T-helper 1 cell treated with Interleukin-12 subunit alpha and Interleukin-12 subunit beta and Interleukin-4 antibody, amounts not matched to agents 30 ng/mL and 1 ng/mL, for 36 hours (primary cell): Measurements from ENCODE around the gene FRMD4A. TPM values are rescaled to one million over a fixed set of nuclear protein-coding genes. Genes with fewer than 3 reads are reported as not detected.

Source experiments
- intact Hi-C: fragments of 100-400 bp; cut with micrococcal nuclease; formaldehyde crosslinking; loops from one replicate; pipeline ENCODE4 v1.15.1; 2024
- total RNA-seq: library from RNA; stranded (reverse); gene quantifications from 2 replicates; pipeline ENCODE4 v1.2.3, GENCODE V29; 2022

The FRMD4A gene
- total RNA-seq, 1 donor from 2014 or later, result 0.02 TPM

DNA sequence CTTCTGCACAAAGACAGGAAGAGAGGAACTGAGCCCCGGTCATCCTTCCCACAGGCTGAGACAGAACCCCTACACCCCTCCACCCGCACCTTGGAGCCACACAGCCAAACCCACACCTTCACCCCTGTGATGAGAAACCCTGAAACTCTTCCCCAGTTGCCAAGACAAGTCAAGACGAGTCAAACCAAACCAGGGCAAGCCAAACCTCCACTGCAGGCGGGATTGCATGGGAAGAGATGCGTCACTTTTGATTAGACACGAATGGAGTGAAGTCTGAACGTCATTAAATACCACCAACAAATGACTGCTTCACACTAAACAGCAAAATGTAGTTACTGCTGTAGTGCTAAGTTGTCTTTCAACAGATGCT is 670.2 kb downstream of the FRMD4A start:
- intact Hi-C loops, result loop anchor here (1.0 to 5.0 kb wide), 3 partner anchors 74 to 527 kb away; partner anchors contain the start of gene PRPF18

DNA sequence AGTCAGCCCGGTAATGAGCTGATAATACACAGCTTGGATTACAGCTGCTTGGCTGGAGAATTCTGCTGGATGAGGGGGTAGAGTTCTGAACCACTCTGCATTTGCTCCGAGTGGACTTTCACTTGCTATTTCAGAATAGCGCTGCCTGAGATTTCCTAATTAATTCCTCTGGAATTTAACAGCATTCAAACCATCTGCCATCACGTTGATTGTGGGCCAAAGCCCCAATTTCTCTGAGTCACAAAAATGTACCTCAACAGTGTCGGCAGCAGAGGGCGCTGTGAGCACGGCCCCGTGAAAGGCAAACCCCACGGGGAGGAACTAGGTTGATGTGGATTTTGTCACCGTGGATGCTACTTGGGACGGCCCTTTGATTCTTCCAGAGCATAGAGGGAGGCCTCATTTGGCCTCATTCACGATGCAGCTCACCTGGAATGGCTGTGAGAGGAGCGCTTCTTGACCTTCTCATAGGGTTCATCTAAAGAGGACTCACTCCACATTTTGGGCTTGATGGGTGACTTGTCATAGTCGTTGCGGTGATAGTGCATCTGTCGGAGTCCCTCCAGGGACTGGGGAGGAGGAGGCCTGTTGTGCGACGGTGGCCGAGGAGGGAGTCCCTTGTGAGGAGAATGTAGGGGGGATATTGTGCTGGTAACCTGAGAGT is 670.7 kb downstream of the FRMD4A start:
- intact Hi-C loops, result loop anchor here (1.0 to 5.0 kb wide), 3 partner anchors 73 to 527 kb away; partner anchors contain the start of gene PRPF18

DNA sequence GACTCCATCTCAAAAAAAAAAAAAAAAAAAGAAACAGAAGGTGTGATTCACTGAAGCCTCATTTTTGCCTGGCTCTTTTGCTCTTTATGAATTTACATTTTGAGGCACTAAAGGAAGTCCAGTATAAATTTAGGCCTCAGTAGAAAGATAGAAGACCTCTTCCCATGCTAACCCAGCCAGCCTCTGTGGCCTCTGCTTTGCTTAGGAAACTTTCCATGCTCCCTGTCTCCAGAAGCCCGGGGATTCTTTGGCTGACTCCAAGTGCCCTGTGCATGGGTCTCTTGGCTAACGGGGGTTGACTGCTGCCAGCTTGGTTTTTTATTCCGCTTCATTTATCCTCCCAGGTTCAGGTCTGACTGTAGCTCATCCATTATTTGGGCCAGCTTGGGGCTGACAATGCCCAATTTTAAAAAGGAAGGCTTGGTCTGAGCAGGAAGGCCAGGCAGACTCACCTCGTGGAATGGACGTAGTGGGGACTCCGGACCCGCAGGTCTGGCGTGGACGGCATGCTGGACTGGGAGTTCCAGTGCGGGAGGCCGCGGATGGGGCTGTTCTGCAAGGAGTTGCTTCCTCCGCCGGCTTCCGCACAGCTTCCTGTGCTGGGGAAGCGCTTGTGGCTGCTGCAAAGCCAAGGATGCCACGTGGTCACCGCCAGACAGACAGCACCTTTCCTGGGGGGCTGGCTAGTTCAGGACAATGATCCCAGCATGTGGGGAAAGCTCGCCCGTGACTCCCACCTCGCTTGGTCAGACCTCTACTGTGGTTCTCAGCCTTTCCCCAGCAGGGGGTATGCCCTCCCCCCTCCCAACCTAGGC is 671.6 kb downstream of the FRMD4A start:
- intact Hi-C loops, result no loop called here

DNA sequence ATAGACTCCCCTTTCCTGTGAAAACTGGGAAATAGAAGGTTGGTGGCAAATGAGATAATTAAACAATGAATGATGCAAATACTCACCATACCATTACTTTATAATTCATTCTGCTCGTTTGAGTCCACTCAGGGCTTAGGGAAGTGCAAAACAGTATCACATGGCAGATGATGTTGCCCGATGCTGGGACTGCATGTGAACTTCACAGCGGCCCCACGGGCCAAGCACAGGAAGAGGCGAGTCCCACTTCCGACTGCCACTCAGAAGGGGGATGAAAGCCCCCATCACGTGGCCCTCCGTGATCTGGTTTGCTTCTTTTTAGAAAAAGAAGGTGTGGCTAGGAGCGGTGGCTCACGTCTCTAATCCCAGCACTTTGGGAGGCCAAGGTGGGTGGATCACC is 672.5 kb downstream of the FRMD4A start:
- intact Hi-C loops, result no loop called here

DNA sequence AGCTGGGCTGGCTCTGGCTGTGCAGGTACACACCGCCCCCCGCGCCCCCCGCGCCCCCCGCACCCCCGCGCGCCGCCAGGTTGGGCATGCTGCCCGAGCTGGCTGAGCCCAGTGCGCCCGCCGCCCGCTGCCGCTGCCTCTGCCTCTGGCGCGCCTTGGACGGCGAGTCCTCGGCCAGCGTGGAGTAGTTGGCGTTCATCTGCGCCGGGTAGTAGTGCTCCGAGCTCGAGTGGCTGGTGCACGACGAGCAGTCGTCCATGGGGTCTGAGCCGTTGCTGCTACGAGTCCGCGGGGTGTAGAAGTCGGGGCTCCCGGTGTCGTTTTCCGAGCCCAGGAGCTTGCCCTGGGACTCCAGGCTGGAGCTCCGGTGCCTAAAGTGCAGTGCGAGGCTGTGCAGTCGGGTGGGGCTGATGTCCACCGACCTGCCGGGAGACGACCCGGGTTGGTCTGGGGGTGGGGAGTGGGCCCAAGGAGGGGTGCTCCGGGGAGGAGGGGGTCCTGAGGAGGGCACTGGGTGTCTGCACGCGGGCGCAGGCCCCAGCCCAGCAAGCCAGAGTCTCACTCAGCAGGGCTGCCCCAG is 673.5 kb downstream of the FRMD4A start:
- intact Hi-C loops, result no loop called here

- intact Hi-C loops, result no loop called here
Observed at GRCh38 chr10:13656337-13657100, 674.2 kb downstream of the FRMD4A start.

DNA sequence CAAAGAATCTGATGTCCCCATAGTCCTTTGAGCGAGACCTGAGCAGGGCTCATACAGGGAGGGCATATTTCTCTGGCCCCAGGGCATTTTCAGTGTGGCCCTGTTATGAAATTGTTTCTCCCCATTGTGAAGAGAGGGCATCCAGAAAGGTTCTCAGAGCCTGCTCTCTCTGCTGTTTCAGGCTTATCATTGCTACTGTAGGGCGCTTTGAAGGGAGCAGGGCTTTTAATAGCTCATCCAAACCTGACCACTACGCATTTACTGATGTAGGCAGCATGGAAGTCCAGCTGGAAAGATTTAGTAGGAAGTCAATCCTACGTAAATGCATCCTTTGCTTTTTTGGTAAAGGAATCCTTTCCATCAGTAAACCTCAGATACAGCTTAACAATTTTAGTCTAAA is 675.9 kb downstream of the FRMD4A start:
- intact Hi-C loops, result no loop called here

GRCh38 chr10:13654118-13654830 is 676.5 kb downstream of the FRMD4A start:
- intact Hi-C loops, result no loop called here

- intact Hi-C loops, result no loop called here
Observed at GRCh38 chr10:13652860-13653259, 677.9 kb downstream of the FRMD4A start.

DNA sequence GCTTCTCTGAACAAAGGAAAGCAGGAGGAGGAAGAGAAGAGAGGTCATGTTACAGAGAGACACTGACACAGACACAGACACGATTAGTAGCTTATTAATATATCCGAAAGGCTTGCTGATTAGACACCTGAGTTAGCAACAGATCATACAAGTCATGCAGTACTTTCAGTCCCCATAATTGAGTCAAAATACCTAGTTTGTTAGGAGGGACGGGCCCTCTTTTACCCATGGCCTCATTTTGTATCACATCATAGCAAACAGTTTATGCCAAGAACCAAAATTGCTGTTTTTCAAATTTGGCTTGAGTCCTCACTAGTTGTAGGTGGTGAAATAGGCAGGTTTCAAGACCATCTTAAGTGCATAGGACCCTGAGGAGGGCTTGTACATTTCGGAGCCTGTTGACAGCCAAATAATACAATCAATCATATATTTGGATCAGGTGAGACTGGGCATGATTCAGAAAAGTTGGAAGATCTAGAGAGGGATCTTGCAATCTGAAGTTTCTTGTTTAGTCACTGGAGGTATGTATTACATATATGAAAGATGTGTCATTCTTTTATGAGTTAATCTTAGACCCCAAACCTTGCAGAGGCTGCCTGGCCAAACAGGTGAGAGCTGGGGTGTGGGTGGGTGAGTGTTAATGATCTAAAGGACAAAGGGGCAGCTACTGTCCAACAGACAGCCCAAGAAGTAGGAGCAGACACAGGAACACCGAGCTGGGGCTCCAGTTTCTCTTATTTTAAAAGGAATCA is 678.6 kb downstream of the FRMD4A start:
- intact Hi-C loops, result no loop called here

- intact Hi-C loops, result no loop called here
Observed at GRCh38 chr10:13650961-13651360, 679.8 kb downstream of the FRMD4A start.

GRCh38 chr10:13649844-13650520 is 680.7 kb downstream of the FRMD4A start:
- intact Hi-C loops, result no loop called here

DNA sequence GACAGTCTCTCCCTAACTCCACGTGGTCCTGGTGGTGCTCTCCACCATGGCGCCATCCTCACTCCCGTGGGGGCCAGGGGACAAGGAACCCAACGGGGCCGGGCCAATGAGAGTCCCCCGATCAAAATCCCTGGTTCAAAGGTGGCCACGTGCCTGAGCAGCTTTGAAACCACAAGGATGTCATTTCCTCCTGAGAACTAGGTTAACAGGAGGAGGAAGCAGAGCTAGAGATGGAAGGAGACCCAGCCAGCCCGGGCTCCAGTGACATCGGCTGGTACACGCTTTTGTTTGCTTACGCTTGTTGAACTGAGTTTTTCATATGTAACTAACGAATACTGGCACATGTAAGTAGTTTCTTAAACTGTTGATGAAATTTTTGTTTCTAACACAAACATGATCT is 682.3 kb downstream of the FRMD4A start:
- intact Hi-C loops, result no loop called here

GRCh38 chr10:13644866-13645265 is 685.9 kb downstream of the FRMD4A start:
- intact Hi-C loops, result no loop called here

DNA sequence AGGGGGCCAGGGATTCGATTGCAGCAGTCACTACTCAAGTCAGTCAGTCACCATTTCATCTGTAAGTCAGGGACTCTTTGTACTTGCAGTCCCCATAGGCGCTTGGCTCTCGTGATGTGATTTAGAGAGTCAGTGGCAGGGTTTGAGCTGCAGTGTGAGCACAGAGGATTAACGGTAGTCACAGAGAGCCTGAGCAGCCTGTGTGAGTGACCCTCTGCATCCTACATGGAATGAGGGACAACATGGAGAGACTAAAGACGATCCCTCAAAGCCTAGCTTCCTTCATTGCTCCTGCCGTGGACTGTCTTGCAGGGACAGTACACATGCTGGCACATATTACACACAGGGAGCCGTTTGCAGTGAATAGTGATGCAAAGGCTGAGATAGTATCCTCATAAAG is 687.7 kb downstream of the FRMD4A start:
- intact Hi-C loops, result no loop called here

GRCh38 chr10:13642293-13642692 is 688.4 kb downstream of the FRMD4A start:
- intact Hi-C loops, result no loop called here

GRCh38 chr10:13637894-13638293 is 692.8 kb downstream of the FRMD4A start:
- intact Hi-C loops, result no loop called here

DNA sequence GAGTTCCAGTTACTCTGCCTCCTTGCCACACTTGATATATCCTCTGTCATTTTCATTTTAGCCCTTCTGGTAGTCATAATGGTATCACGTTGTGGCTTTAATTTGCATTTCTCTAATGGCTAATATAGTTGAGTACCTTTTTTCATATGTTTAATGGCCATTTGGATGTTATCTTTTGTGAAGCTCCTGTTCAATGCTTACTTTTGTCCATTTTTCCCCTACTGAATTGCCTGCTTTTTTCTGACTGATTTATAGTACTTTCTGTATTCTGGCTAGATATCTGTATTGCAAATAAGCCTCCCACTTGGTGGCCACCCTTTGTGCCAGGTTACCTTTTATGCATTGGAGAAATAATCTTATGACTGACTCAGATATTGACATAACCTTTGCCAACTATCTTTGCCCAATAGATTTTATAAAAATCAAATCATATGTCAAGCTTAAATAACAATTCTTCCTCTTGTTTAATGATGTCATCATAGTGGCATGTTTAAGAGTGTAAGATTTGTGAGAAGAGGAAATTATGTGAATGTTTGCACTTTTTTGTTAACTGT is 693.3 kb downstream of the FRMD4A start:
- intact Hi-C loops, result no loop called here

DNA sequence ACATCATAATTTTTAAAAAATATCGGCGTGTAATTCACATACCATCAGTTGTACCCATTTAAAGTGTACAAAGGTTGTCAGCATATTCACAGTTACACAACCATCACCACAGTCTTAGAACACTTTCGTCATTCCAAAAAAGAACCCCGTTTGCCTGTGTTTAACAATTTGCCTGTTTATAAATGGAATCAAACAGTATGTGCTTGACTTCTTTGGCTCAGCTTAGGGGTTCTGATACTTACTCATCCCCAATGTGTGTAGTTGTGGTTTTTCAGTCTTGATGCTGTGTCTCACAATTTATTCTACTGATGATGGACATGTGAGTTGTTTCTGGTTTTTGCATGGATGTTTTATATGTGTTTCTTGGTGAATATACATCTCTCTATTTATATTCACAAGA is 693.9 kb downstream of the FRMD4A start:
- intact Hi-C loops, result no loop called here
